Right ventricle myocardium inferior (tissue), 1 donor: Measurements from ENCODE around the gene GLO1. TPM values are rescaled to one million over a fixed set of nuclear protein-coding genes. Genes with fewer than 3 reads are reported as not detected.

ENCODE experiments used
- ATAC-seq: fragments of 200-7000 bp; cut with Tn5 transposase; one replicate; pipeline ENCODE4 v1.9.1; 2020; ENCODE audit warnings: mild to moderate bottlenecking, moderate library complexity
- DNase-seq: peaks from one replicate; pipeline ENCODE4 v3.0.0; 2021; ENCODE audit errors: missing footprints
- intact Hi-C: fragments of 100-400 bp; cut with DNase I; formaldehyde crosslinking; loops from one replicate; pipeline ENCODE4 v1.11.0; 2022
- total RNA-seq: library from RNA; stranded (reverse); fragmentation: NEBNext Ultra II Directional; extraction: Animal tissue kit (Norgen Biotek cat#: 25700); gene quantifications from one replicate; pipeline ENCODE4 v1.2.1, GENCODE V29; 2021
- donor health status: DM: no; HTN: yes; CAD: no; lungs with severe emphysema.

Gene GLO1
- total RNA-seq, 1 donor from 2014 or later = 89.5 TPM

GRCh38 chr6:38638941-38639497 lies 63.9 kb downstream of the GLO1 start:
- intact Hi-C loops = no loop called here
- ATAC-seq (peak; percentile 49), DNase-seq (peak; percentile 71)

- no peak for DNase-seq
- intact Hi-C loops = no loop called here
- ATAC-seq = no peak
These were observed 65.2 kb downstream of the GLO1 start for GRCh38 chr6:38637756-38638155.

- no peak for ATAC-seq
- intact Hi-C loops = no loop called here
These were observed 66.9 kb downstream of the GLO1 start for GRCh38 chr6:38636027-38636426.

GRCh38 chr6:38634518-38634917 lies 68.4 kb downstream of the GLO1 start:
- ATAC-seq = no peak
- no peak for DNase-seq
- intact Hi-C loops = no loop called here

More at GRCh38 chr6:38636027-38636426, 66.9 kb downstream of the GLO1 start:
- DNase-seq = no peak

- intact Hi-C loops = no loop called here
- DNase-seq = no peak
- no peak for ATAC-seq
These were observed 70.5 kb downstream of the GLO1 start for GRCh38 chr6:38632490-38632889.

- DNase-seq = no peak
- intact Hi-C loops = no loop called here
- ATAC-seq = no peak
These were observed 71.7 kb downstream of the GLO1 start for GRCh38 chr6:38631186-38631783.

Other genes with a start within 250 kb of the GLO1 start
- gene BTBD9, start 63.2 kb downstream of the GLO1 start, total RNA-seq = 16.8 TPM
- gene DNAH8, start 12.2 kb upstream of the GLO1 start, total RNA-seq = not detected